Stomach (tissue), 9 donors: ENCODE data around the gene FAM20C. TPM values are rescaled to one million over a fixed set of nuclear protein-coding genes. Genes with fewer than 3 reads are reported as not detected.

ENCODE experiments used
- DNase-seq, 2 donors: peaks; one replicate each; pipeline versions ENCODE4 v3.0.0 to v3.0.0-alpha.2; 2013 to 2019
- H3K27ac ChIP-seq, 5 donors: fragments of 200-600 bp in 4 of 5; sonication (generic) in 4 of 5; one replicate each; pipeline ENCODE4 v1.5.1; 2013 to 2019; ENCODE audit warnings: mild to moderate bottlenecking in 1 of 5, moderate library complexity in 1 of 5
- H3K27me3 ChIP-seq, 3 donors: fragments of 200-600 bp; sonication (generic); one replicate each; pipeline ENCODE4 v1.5.1; 2017 to 2019; ENCODE audit warnings: mixed run types in 1 of 3
- H3K36me3 ChIP-seq, 4 donors: fragments of 200-600 bp; sonication (generic); 1 replicate in 3 of 4; 2 replicates in 1 of 4; pipeline ENCODE4 v1.5.1; 2016 to 2019
- H3K4me1 ChIP-seq, 4 donors: fragments of 200-600 bp; sonication (generic); one replicate each; pipeline ENCODE4 v1.5.1; 2016 to 2019
- H3K4me3 ChIP-seq, 4 donors: fragments of 200-600 bp; sonication (generic) in 3 of 4; one replicate each; pipeline ENCODE4 v1.5.1; 2016 to 2019; ENCODE audit warnings: mild to moderate bottlenecking in 1 of 4
- H3K9me3 ChIP-seq, 4 donors: fragments of 200-600 bp; sonication (generic); one replicate each; pipeline ENCODE4 v1.5.1; 2016 to 2019
- EP300 ChIP-seq: sonication (generic); formaldehyde crosslinking; IDR thresholded peaks from one replicate; pipeline ENCODE4 v1.6.1; 2017; ENCODE audit warnings: antibody characterized with exemption
- POLR2A ChIP-seq, 4 donors: fragments of 450-650 bp; IDR thresholded peaks; one replicate each; pipeline ENCODE4 v1.6.1; 2016; ENCODE audit warnings: antibody characterized with exemption in 4 of 4, control low read depth in 2 of 4, mild to moderate bottlenecking in 1 of 4, moderate library complexity in 1 of 4
- POLR2AphosphoS5 ChIP-seq, 3 donors: sonication (generic); formaldehyde crosslinking; IDR thresholded peaks; one replicate each; pipeline ENCODE4 v1.6.1; 2016; ENCODE audit warnings: antibody characterized with exemption in 3 of 3
- WGBS, 5 donors: extraction: QIAGEN DNeasy Blood & Tissue Kit in 3 of 5; methylation state at CpG; one replicate each; pipeline versions ENCODE4 v1.1.5 to v1.1.7; 2013 to 2018; 5-methylcytosine and 5-hydroxymethylcytosine counted together
- intact Hi-C: fragments of 100-400 bp; cut with DNase I; formaldehyde crosslinking; loops from one replicate; pipeline ENCODE4 v1.15.1; 2023; ENCODE audit warnings: low total_unique reads
- polyA plus RNA-seq, 3 donors: library from polyadenylated mRNA; stranded (reverse); fragments of 200-250 nt; gene quantifications; one replicate each; pipeline ENCODE4 v1.2.3, GENCODE V29; 2013
- total RNA-seq, 5 donors: library from RNA; depleted of rRNA; stranded (reverse); fragments of >200 nt; gene quantifications; one replicate each; pipeline versions ENCODE4 v1.1.0 to v1.2.3, GENCODE V29; 2014 to 2016
- TF ChIP-seq, protein P1 (sequence below), 7 experiments: fragments of 450-650 bp in 4 of 7; fragments of 200-600 bp in 3 of 7; sonication (generic) in 3 of 7; IDR thresholded peaks; one replicate each; pipeline ENCODE4 v1.5.1; 2016 to 2019; ENCODE audit warnings: antibody characterized with exemption in 7 of 7, control low read depth in 2 of 7, mild to moderate bottlenecking in 1 of 7
- donor health status: healthy with polysubstance abuse.
- donor health status: Bipolar disorder and iron deficiency.
- donor health status: healthy.

Gene FAM20C
- total and polyA plus RNA-seq, 8 donors = 19.1 to 89.8 (median 34.5) TPM

DNA sequence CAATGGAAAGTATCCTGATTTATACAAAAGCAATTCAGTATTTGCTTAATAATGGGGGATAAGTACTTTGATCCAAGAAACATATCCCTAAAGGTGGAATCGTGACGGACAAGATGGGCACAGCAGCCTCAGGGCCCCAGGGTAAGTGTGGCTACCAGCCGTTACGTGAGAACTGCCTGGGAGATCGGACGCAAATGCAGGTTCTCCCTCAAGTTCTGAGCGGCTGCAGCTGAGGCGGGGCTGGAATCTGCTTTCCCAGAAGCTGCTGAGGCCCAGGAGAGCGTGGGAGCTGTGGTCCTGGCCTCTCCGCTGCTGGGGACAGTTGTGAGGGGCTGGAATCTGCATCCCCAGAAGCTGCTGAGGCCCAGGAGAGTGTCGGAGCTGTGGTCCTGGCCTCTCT lies 111.1 kb downstream of the FAM20C start:
- DNase-seq = no peak
- H3K27ac ChIP-seq = no peak overlapping the region
- intact Hi-C loops = no loop called here
- peaks cover 0 to 5% (median 2%) of the 10 kb centered on the region in 4 donors for H3K9me3 ChIP-seq
- H3K27me3 ChIP-seq = peaks cover 0 to 4% (median 0%) of the 10 kb centered on the region in 3 donors
- no peak overlapping the region for H3K4me3 ChIP-seq
- no peaks in the 10 kb centered on the region for H3K4me1 ChIP-seq
- TF ChIP-seq EP300 = no peak
- H3K36me3 ChIP-seq = no peaks in the 10 kb centered on the region
- WGBS, 5 donors = 81 to 93% (median 90%) methylated on average over 11 of the region's 11 CpGs

DNA sequence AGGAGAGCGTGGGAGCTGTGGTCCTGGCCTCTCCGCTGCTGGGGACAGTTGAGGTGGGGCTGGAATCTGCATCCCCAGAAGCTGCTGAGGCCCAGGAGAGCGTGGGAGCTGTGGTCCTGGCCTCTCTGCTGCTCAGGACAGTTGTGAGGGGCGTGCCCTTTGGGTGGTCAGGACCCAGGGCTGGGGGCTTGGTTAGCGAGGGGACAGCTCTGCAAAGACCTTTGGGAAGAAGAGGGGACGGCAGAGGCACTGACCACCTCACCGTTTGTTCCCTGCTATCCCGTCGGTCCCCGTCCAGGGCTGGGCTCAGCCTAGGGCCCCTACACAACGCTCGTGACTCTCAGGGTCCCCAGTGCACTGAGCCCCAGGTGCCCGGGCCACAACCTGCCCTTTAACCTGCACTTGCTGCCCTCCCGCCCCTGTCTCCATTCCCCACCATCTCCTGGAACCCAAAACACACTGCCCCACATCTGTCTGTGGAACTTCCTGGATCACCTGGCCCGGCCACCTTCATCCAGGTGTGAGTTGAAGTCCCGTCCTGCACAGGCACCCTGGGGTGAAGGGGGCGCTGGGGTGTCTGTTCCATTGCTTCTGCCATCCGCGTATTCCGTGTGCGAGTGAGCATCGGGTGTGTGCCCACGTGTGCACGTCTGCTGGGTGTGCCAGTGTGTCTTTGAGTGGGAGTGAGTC lies 111.7 kb downstream of the FAM20C start:
- Histone ChIP-seq H3K27ac (no peak overlapping the region), H3K4me1 (no peaks in the 10 kb centered on the region), H3K4me3 (no peak overlapping the region), H3K9me3 (peaks cover 0 to 5% (median 2%) of the 10 kb centered on the region in 4 donors), H3K27me3 (peaks cover 0 to 4% (median 0%) of the 10 kb centered on the region in 3 donors), H3K36me3 (no peaks in the 10 kb centered on the region)
- no peak for DNase-seq
- WGBS, 5 donors = 86 to 91% (median 90%) methylated on average over 20 to 24 of the region's 24 CpGs
- intact Hi-C loops = no loop called here
- TF ChIP-seq POLR2AphosphoS5 (IDR thresholded peaks at IDR 0.05) (no peak), EP300 (no peak), POLR2A (IDR thresholded peaks at IDR 0.05) (no peak)
- TF ChIP-seq, protein P1, sequence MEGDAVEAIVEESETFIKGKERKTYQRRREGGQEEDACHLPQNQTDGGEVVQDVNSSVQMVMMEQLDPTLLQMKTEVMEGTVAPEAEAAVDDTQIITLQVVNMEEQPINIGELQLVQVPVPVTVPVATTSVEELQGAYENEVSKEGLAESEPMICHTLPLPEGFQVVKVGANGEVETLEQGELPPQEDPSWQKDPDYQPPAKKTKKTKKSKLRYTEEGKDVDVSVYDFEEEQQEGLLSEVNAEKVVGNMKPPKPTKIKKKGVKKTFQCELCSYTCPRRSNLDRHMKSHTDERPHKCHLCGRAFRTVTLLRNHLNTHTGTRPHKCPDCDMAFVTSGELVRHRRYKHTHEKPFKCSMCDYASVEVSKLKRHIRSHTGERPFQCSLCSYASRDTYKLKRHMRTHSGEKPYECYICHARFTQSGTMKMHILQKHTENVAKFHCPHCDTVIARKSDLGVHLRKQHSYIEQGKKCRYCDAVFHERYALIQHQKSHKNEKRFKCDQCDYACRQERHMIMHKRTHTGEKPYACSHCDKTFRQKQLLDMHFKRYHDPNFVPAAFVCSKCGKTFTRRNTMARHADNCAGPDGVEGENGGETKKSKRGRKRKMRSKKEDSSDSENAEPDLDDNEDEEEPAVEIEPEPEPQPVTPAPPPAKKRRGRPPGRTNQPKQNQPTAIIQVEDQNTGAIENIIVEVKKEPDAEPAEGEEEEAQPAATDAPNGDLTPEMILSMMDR (IDR thresholded peaks at IDR 0.05) = no peak

DNA sequence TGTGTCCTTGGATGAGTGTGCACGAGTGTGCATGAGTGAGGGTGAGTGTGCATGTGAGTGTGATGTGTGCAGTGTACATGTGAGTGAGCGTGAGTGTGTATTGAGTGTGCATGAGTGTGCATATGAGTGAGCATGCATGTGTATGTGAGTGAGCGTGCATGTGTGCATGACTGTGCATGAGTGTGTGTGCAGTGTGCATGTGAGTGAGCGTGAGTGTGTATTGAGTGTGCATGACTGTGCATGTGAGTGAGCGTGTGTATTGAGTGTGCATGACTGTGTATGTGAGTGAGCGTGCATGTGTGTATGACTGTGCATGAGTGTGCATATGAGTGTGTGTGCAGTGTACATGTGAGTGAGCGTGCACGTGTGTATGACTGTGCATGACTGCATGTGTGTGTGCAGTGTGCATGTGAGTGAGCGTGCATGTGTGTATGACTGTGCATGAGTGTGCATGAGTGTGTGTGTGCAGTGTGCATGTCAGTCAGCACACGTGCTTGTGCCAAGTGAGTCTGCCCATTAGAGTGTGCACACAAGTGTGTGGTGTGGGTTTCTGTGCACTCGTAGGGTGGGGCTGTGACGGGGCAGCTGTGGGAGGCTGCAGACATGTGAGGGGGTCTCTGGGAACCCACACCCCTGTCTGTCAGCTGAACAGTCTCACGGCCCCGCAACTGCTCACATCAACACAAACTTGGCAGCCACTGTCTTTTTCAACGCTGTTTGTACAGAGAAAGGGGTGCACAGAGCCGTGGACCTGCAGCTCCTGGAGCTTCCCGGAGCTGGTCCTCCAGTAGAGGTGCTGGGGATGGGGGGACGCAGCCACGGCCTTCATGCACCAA lies 112.4 kb downstream of the FAM20C start:
- intact Hi-C loops = no loop called here
- peaks cover 0 to 5% (median 2%) of the 10 kb centered on the region in 4 donors for H3K9me3 ChIP-seq
- no peak overlapping the region for H3K27ac ChIP-seq
- TF ChIP-seq POLR2A (IDR thresholded peaks at IDR 0.05) (no peak), EP300 (no peak), POLR2AphosphoS5 (IDR thresholded peaks at IDR 0.05) (no peak)
- TF ChIP-seq, protein P1 (IDR thresholded peaks at IDR 0.05) = no peak
- H3K4me1 ChIP-seq = no peaks in the 10 kb centered on the region
- no peaks in the 10 kb centered on the region for H3K36me3 ChIP-seq
- H3K27me3 ChIP-seq = peaks cover 0 to 4% (median 0%) of the 10 kb centered on the region in 3 donors
- no peak for DNase-seq
- no peak overlapping the region for H3K4me3 ChIP-seq
- 81 to 86% (median 82%) methylated on average over 17 to 19 of the region's 19 CpGs for WGBS, 5 donors

DNA sequence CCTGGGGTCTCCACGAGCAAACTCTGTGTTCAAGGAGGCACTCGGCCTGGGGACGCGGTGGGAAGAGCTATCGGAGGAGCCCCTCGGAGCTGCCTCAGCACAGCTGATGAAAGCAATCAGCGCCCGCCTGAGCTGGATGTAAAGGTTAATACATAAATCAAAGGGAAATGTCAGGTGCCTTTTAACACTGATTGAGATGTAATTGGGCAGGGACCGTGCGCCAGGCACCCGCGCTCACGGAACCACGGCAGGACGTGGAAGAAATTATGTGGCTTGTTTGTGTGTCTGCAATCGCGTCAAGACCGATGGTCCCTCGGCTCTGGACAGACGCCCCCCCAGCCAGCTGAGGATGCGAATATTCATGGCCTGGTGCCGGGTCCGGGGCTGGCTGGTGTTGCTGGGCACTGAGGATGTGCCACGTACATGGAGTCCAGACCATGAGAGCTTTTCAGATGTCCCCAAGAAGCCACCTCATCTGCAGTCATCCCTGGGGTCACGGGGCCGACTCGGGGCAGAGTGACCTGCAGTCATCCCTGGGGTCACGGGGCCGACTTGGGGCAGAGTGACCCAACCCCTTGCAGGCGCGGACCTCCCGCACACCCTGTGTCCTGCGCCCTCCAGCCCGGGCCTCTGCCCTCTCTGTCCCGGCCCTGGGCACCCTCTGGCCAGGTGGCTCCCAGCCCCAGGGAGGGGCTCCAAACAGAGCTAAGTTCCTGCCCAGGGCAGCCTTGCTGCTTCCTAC lies 113.2 kb downstream of the FAM20C start:
- Histone ChIP-seq H3K27ac (no peak overlapping the region), H3K4me1 (no peaks in the 10 kb centered on the region), H3K36me3 (no peaks in the 10 kb centered on the region), H3K4me3 (no peak overlapping the region), H3K9me3 (peaks cover 0 to 5% (median 2%) of the 10 kb centered on the region in 4 donors), H3K27me3 (peaks cover 0 to 4% (median 0%) of the 10 kb centered on the region in 3 donors)
- intact Hi-C loops = no loop called here
- TF ChIP-seq, protein P1 (IDR thresholded peaks at IDR 0.05) = no peak
- TF ChIP-seq EP300 (no peak), POLR2AphosphoS5 (IDR thresholded peaks at IDR 0.05) (no peak), POLR2A (IDR thresholded peaks at IDR 0.05) (no peak)
- DNase-seq = no peak
- WGBS, 5 donors = 77 to 88% (median 84%) methylated on average over 26 to 35 of the region's 35 CpGs
